ENCODE measurements around the gene TMEM269. TPM values are rescaled to one million over a fixed set of nuclear protein-coding genes. Genes with fewer than 3 reads are reported as not detected.
"Not testable (repeated sequence)": the region's sequence is repeated elsewhere in the genome, so short reads cannot be mapped to it uniquely, and the experiment has no call there.

Gene TMEM269
- total and polyA plus RNA-seq, 7 donors, result 0.04 TPM; not detected in 6

DNA sequence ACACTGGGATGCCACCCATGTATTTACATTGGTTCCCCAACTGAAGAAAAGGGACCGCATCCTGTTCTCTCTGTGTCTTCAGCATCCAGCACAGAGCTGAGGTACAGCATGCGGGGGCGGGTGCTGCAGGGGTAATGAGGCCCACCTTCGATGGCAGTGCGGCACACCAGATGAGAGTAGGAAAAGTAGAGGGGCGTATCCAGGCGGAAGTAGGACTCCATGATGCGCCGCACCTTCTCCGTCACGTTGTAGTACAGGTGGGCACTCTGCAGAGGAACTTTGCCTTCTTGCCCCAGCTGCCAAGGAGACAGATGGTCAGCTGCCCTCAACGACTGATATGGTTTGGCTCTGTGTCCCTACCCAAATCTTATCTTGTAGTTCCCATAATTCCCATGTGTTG, 34.8 kb upstream of the TMEM269 start:
- H3K4me1 ChIP-seq, result no peaks in the 10 kb centered on the region
- H3K27me3 ChIP-seq, result no peaks in the 10 kb centered on the region
- H3K4me3 ChIP-seq, result no peak overlapping the region
- peaks cover 11 to 87% (median 55%) of the 10 kb centered on the region in 4 donors for H3K36me3 ChIP-seq
- H3K9me3 ChIP-seq, result no peaks in the 10 kb centered on the region
- no peak overlapping the region for H3K27ac ChIP-seq
- TF ChIP-seq POLR2AphosphoS5 (IDR thresholded peaks at IDR 0.05) (no peak), EP300 (IDR thresholded peaks at IDR 0.05) (no peak)
- TF ChIP-seq, protein P1, sequence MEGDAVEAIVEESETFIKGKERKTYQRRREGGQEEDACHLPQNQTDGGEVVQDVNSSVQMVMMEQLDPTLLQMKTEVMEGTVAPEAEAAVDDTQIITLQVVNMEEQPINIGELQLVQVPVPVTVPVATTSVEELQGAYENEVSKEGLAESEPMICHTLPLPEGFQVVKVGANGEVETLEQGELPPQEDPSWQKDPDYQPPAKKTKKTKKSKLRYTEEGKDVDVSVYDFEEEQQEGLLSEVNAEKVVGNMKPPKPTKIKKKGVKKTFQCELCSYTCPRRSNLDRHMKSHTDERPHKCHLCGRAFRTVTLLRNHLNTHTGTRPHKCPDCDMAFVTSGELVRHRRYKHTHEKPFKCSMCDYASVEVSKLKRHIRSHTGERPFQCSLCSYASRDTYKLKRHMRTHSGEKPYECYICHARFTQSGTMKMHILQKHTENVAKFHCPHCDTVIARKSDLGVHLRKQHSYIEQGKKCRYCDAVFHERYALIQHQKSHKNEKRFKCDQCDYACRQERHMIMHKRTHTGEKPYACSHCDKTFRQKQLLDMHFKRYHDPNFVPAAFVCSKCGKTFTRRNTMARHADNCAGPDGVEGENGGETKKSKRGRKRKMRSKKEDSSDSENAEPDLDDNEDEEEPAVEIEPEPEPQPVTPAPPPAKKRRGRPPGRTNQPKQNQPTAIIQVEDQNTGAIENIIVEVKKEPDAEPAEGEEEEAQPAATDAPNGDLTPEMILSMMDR (IDR thresholded peaks at IDR 0.05), result no peak
- DNase-seq, result no peak
- 95 to 97% methylated on average over 12 of the region's 12 CpGs for WGBS, 2 donors
- intact Hi-C loops (cut with DNase I), result no loop called here

DNA sequence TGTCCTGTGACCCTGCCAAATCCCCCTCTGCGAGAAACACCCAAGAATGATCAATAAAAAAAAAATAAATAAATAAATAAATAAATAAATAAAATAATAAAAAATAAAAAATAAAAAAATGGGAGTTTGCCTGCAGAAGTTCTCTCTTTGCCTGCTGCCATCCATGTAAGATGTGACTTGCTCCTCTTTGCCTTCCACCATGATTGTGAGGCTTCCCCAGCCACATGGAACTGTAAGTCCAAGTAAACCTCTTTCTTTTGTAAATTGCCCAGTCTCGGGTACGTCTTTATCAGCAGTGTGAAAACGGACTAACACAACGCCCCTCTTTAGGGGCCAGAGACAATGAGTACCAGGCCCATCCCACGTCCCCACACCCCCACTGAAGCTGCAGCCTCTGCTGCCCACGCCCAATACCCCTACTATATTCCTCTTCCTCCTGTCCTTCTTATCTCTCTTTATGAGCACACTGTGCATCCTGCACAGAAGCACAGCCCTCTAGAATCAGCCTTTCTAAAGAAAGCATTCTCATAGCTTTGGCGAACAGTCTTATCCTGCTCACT, 33.2 kb upstream of the TMEM269 start:
- H3K27ac ChIP-seq; intact Hi-C loops (cut with DNase I); H3K4me1 ChIP-seq; H3K27me3 ChIP-seq; DNase-seq; H3K4me3 ChIP-seq; H3K9me3 ChIP-seq: not testable (repeated sequence)
- H3K36me3 ChIP-seq, result peaks cover 11 to 89% (median 65%) of the 10 kb centered on the region in 4 donors
- 90 to 93% methylated on average over 8 of the region's 8 CpGs for WGBS, 2 donors

DNA sequence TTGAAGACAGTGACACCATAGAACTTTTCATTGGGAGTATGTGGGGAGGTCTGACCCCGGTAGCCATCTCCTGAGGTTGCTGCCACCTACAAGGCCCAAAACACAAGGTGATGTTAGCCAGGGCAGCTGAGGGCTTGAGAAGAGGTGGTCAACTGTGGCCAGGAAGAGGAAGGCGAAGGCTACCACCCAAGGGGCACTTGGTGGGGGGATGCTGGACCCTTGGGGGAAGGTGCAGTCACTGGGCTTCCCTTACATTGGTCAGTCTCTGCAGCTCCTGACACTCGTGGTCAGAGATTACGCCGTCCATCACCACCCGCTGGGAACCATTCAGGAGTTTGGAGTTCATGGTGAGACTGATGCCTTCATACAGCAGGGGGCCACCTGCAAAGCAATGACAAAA, 32.5 kb upstream of the TMEM269 start:
- Histone ChIP-seq H3K4me1 (no peaks in the 10 kb centered on the region), H3K27ac (no peak overlapping the region), H3K4me3 (no peak overlapping the region), H3K36me3 (peaks cover 11 to 90% (median 69%) of the 10 kb centered on the region in 4 donors), H3K9me3 (no peaks in the 10 kb centered on the region), H3K27me3 (no peaks in the 10 kb centered on the region)
- intact Hi-C loops (cut with DNase I), result no loop called here
- TF ChIP-seq EP300 (IDR thresholded peaks at IDR 0.05), result no peak
- TF ChIP-seq POLR2AphosphoS5 (IDR thresholded peaks at IDR 0.05), result no peak
- TF ChIP-seq, protein P1 (IDR thresholded peaks at IDR 0.05), result no peak
- WGBS, 2 donors, result 96 to 97% methylated on average over 6 of the region's 6 CpGs
- no peak for DNase-seq

DNA sequence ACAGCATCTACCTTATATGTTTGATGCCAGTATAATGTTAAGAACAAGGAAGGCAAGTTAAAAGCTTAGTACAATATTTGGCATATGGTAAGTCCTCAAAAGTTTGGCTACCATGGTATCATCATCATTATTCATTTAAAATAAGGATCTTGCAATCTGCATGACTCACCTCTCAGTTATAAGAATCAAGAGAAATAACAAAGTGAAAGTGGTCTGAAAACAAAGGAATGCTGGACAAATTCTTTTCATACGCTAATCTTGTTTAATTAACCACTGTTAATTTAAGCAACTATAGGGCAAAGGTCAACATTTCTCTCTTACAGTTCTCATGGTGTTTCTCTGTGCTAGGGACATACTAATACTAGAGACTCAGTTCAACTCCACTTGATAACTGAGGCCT, 31.7 kb upstream of the TMEM269 start:
- TF ChIP-seq, protein P1 (IDR thresholded peaks at IDR 0.05), result no peak
- no peak for TF ChIP-seq EP300 (IDR thresholded peaks at IDR 0.05)
- TF ChIP-seq POLR2A (IDR thresholded peaks at IDR 0.05), result no peak
- TF ChIP-seq POLR2AphosphoS5 (IDR thresholded peaks at IDR 0.05), result no peak
- Histone ChIP-seq H3K36me3 (peaks cover 17 to 91% (median 72%) of the 10 kb centered on the region in 4 donors), H3K9me3 (no peaks in the 10 kb centered on the region), H3K4me3 (no peak overlapping the region), H3K27ac (no peak overlapping the region), H3K27me3 (no peaks in the 10 kb centered on the region), H3K4me1 (no peaks in the 10 kb centered on the region)
- intact Hi-C loops (cut with DNase I), result no loop called here
- 88 to 90% methylated on average over 1 of the region's 1 CpG for WGBS, 2 donors
- no peak for DNase-seq

DNA sequence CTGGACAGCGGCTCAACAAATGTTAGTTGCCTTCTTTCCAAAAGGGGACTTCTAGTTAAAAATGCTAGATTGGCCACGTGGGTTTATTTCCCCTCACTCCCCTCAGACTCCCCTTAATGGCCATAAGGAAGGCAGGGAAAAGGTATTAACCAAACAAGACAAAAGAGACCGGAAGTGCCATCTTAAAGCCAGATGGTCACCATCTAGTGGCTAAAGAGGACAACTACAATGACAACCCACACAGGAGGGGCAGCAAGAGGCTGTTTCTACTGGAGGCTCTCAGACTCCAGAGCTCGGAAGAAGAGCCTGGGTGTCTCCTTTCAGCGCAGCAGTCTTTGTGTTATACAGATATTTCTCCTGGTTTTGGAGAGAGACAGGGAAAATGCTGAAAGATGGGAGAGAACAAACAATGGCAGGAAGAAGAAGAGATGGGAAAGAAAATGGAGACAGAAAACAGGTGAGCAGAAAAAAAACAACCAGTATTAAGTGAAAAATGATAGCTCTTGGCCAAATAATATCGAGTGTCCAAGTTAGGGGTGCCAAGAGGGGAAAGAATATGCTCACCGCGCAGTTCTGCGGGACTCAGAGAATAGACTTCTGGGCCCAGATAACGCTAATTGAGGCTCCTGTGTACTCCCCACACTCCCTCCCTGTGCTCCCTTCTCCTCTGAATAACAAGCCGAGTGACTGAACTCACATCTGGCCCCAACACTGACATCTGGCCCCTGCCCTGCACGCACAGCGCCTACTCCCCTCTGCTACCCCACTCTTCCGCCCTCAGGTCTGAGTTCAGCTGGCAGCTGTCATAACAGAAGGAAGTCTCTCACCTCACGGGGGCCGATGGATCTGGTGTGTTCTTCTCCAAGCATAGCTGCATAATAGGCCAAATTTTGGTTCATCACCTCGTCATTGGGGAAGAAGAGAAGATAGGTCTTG, 27.6 kb upstream of the TMEM269 start:
- Histone ChIP-seq H3K4me3 (no peak overlapping the region), H3K27ac (no peak overlapping the region), H3K4me1 (no peaks in the 10 kb centered on the region), H3K9me3 (no peaks in the 10 kb centered on the region), H3K36me3 (peaks cover 25 to 97% (median 62%) of the 10 kb centered on the region in 4 donors), H3K27me3 (no peaks in the 10 kb centered on the region)
- intact Hi-C loops (cut with DNase I), result no loop called here
- TF ChIP-seq, protein P1 (IDR thresholded peaks at IDR 0.05), result peak; percentile 11 to 64 (median 41)
- TF ChIP-seq POLR2A (IDR thresholded peaks at IDR 0.05), result no peak
- no peak for TF ChIP-seq EP300 (IDR thresholded peaks at IDR 0.05)
- TF ChIP-seq POLR2AphosphoS5 (IDR thresholded peaks at IDR 0.05), result no peak
- no peak for DNase-seq
- WGBS, 2 donors, result 78 to 84% methylated on average over 17 of the region's 17 CpGs
